Measurements from ENCODE around the gene ARHGEF10L. TPM values are rescaled to one million over a fixed set of nuclear protein-coding genes. Genes with fewer than 3 reads are reported as not detected.

Gene ARHGEF10L
- total RNA-seq, 1 donor from 2014 or later: 20.4 TPM

DNA sequence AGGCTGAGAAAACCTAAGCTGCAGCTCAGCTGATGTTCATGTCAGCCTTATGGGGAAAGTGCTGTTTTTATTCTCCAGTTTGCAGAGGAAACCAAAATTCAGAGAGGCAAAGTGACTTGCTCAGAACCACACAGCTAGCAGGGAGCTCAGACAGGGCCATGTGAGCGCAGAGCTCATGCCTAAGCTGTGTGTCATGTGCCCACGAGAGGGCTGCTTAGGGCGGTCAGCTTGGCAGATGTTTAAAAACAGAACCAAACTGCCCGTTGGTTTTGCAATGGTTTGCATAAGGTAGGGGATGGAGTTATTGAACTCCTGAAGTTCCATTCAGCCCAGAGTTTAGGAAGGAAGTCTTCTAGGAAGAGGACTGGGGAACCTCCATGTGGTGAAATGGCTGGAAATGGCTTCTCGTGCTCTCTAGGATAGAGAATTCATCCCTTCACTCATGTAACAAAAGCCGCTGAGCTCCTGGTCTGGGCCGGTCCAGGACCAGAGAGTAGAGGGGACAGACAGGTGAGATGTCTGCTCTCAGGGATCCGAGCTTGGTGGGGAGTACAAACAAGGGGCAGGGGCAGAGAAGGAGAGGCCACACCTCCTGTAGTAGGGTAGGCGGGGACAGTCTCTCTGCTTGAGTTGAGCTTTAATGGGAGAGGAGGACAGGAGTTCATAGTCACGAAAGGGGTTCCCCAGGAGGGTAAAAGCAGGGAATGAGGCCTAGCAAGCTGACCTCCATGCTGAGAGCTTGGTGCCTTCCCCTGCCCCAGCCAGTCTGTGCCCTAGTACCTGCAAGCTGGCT, 46.9 kb downstream of the ARHGEF10L start:
- DNase-seq (ENCODE audit: extremely low read depth, low read depth, low spot score): no peak

DNA sequence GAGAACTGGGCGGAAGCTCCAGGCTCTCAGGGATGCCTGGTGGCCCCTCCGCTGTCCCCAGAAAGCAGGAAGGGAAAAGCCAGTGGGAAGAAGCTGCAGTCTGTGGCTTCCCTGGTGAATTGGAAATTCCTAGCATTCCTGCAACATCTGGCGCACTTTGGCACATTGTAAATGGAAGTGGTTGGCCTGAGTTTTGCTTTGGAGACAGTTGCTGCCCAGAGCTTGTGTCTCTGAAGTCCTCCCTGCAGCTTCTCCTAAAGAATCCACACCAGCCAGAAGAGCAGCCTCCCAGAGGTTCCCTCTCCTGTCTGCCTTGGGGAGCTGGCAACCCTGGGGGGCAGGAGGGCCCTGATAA, 48.2 kb downstream of the ARHGEF10L start:
- no peak for DNase-seq (ENCODE audit: extremely low read depth, low read depth, low spot score)

GRCh38 chr1:17588048-17588871, 48.8 kb downstream of the ARHGEF10L start:
- no peak for DNase-seq (ENCODE audit: extremely low read depth, low read depth, low spot score)

DNA sequence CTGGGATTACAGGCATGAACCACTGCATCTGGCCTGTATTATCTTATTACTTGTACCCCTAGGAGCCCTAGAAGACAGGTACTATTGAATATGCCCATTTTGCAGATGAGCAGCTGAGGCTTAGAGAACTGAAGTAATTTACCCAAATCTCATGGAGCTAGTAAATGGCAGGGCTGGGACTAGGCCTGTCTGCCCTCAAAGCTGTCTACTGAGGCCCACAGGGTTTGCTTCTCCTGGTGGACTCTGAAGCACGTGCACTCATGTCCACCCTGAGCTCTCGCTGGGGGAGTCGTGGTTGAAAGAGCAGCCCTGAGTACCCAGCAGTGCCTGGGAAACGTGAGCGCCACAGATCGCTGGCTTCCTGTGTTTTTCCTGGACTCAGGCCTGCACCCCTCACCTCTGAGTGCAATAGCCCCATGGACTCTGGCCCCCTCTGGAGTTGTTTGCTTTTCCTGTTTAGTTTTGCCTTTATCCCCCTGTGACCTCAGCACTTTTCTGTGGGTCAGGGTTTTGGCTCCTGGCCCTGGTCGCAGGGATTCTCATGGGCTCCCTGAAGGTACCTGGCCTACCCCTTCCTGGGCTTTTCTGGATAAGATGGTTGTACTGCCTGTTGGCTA, 52.4 kb downstream of the ARHGEF10L start:
- DNase-seq (ENCODE audit: extremely low read depth, low read depth, low spot score): no peak

DNA sequence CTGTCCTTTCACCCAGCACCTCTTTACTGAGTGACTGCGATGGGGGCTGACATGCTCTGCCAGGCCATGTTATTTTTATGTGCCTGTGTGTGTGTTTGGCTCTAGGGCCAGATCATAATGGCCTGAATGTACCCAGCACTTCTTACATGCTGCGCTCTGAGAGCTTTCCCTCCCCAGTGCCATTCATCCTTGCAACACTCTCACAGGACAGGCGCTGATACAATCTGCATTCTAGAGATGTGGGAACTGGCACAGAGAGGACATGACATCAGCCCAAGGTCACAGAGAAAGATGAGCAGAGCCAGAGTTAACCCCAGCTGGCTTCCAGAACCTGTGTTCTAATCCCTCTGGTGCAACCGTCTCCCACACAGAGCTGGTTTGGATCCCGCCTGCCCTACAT, 54.5 kb downstream of the ARHGEF10L start:
- no peak for DNase-seq (ENCODE audit: extremely low read depth, low read depth, low spot score)

- DNase-seq (ENCODE audit: extremely low read depth, low read depth, low spot score): no peak
These were observed 55.4 kb downstream of the ARHGEF10L start for GRCh38 chr1:17594690-17595601.

DNA sequence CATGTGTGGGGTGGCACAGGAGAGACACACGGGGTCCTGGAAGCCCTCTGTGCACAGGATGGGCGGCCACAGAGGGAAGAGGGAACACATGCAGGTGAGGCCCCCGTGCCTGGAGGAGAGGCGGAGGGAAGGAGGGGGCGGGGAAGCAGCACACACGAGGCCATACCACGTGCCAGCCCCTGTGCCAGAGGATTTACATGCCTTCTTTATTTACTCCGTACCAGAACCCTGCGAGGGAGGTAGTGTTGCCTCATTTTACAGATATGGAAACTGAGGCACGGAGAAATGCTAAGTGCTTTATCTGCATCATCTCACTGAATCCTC, 56.1 kb downstream of the ARHGEF10L start:
- no peak for DNase-seq (ENCODE audit: extremely low read depth, low read depth, low spot score)

- no peak for DNase-seq (ENCODE audit: extremely low read depth, low read depth, low spot score)
These were observed 56.7 kb downstream of the ARHGEF10L start for GRCh38 chr1:17596186-17596585.

GRCh38 chr1:17596651-17597509, 57.4 kb downstream of the ARHGEF10L start:
- DNase-seq (ENCODE audit: extremely low read depth, low read depth, low spot score): no peak

GRCh38 chr1:17597651-17598050, 58.2 kb downstream of the ARHGEF10L start:
- DNase-seq (ENCODE audit: extremely low read depth, low read depth, low spot score): no peak

DNA sequence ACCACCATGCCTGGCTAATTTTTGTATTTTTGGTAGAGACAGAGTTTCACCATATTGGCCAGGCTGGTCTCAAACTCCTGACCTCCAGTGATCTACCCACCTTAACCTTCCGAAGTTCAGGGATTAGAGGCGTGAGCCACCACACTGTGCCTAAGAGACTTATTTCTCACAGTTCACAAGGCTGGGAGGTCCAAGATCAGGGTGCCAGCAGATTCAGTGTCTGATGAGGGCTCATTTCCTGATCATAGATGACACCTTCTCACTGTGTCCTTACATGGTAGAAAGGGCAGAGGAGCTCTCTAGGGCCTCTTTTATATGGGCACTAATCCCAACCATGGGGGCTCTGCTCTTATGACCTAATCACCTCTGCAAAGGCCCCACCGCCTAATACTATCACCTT, 58.8 kb downstream of the ARHGEF10L start:
- DNase-seq (ENCODE audit: extremely low read depth, low read depth, low spot score): no peak

DNA sequence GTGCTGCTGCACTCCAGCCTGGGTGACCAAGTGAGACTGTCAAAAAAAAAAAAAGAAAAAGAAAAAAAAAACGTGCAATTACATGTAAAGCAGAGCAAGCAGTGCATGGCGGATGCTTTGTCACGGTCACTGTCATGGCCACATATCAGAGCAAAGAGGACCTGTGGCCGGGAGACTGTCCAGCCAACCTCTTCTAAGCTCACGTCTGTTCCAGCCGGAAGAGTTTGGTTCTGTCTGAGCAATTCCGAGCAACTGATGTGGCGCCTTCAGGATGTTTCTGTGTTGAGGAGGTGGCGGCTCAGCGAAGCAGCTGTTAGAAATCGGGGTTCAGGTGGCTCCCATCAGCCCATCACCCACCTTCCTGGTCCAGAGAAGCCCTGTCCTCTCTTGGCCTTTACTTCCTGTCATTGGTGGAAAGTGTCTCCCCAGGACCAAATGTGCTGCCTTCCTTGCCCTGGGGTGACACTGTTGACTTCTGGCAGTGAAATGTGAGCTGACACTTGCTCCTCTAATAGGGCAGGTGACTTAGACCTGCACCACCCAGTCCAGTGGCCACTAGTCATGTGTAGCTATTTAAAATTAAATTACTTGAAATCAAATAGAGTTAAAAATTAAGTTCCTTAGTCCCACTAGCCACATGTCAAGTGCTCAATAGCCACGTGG, 59.9 kb downstream of the ARHGEF10L start:
- DNase-seq (ENCODE audit: extremely low read depth, low read depth, low spot score): no peak

DNA sequence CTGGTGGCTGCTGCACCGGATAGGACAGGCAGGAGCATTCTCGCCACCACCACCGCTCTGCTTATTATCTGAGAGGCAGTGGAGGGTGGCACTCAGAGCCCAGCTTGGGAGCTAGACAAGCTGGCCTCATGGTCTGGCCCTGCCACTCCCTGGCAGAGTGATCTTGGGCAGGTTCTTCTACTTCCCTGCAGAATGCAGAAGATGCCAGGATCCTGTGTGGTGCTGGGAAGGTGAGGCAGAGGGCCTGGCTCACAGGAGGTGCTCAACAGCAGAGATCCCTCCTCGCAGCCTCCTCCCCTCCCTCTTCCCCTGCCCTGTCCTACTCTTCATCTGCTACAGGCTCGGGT, 60.4 kb downstream of the ARHGEF10L start:
- no peak for DNase-seq (ENCODE audit: extremely low read depth, low read depth, low spot score)

DNA sequence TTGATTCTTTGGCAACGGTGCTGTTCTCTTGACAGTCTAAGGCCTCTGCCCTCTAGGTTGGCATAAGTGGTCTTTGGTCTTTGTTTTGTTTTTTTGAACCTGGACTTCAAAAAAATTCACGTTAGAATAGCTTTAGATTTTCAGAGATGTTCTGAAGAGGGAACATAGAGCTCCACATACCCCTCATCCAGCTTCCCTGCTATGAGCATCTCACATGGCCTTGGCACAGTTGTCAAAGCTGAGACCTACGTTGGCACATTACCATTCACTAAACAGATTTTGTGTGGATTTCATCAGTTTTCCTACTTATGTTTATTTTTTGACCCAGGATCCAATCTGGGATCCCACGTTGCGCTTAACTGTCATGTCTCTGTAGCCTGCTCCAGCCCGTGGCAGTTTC, 60.8 kb downstream of the ARHGEF10L start:
- no peak for DNase-seq (ENCODE audit: extremely low read depth, low read depth, low spot score)

DNA sequence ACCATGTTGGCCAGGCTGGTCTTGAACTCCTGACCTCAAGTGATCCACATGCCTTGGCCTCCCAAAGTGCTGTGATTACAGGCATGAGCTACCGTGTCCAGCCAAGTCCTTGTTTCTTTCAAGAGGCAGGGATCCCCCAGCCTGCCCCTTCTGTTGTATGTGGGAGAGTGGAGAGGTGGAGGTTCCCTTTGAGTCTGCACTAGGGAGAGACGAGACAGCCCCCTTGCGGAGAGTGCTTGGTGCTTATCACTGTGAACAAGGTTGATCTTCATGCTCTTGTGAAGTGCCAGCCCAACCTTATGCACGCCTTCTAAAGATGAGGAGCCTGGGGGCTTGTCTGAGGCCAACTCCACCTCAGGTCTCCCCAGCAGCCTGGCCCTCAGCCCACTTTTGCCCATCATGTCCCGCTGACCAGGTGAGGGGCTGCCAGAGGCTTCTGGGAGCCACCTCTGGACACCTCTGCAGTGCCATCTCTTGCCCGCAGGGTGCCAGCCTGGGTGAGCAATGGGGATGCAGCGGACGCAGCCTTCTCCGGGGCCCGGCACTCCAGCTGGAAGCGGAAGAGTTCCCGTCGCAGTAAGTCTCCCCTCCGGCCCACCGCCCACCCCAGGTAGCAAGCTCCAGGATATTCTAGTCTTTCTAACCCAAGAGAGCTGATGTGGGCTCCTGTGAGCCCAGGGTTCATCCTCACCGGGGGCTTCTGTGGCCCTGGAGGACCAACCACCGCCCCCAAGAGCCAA, 62.3 kb downstream of the ARHGEF10L start:
- DNase-seq (ENCODE audit: extremely low read depth, low read depth, low spot score): no peak

- DNase-seq (ENCODE audit: extremely low read depth, low read depth, low spot score): no peak
These were observed 63.8 kb downstream of the ARHGEF10L start for GRCh38 chr1:17603091-17603841.

GRCh38 chr1:17605582-17606344, 66.3 kb downstream of the ARHGEF10L start:
- no peak for DNase-seq (ENCODE audit: extremely low read depth, low read depth, low spot score)

Data from glomerular endothelial cell (primary cell).